IMR-90 (cell line): ENCODE measurements around the gene KIF25. TPM values are rescaled to one million over a fixed set of nuclear protein-coding genes. Genes with fewer than 3 reads are reported as not detected.

ENCODE experiments used
- ATAC-seq: fragments of 200-7000 bp; cut with Tn5 transposase; 2 replicates; pipeline ENCODE4 v1.9.1; 2020; ENCODE audit warnings: low read depth, mild to moderate bottlenecking, moderate library complexity
- BruUV-seq: library from RNA; stranded (reverse); fragments of 400-500 nt; replicated peaks from 2 replicates; lab custom pipeline; 2021; lab: Mats Ljungman, UMichigan
- CTCF ChIA-PET: fragments of 300-600 bp; formaldehyde crosslinking; extraction: SDS; loops from one replicate; lab custom pipeline; 2021; ENCODE audit warnings: antibody characterized with exemption; lab: Yijun Ruan, JAX
- POLR2A ChIA-PET: fragments of 300-600 bp; sonication (Branson Sonifier 250); formaldehyde crosslinking; loops from one replicate; lab custom pipeline; 2022; ENCODE audit warnings: antibody characterized with exemption; ENCODE audit not compliant: unreplicated experiment; lab: Charles Lee
- DNase-seq: peaks from one replicate; pipeline ENCODE4 v3.0.0; 2013
- H2AFZ ChIP-seq: replicated peaks from 2 replicates; pipeline ENCODE3; 2013; ENCODE audit warnings: low read length, mild to moderate bottlenecking; ENCODE audit not compliant: poor library complexity
- H2AK5ac ChIP-seq: 2 replicates; pipeline ENCODE4 v1.6.1; 2013; ENCODE audit warnings: low read depth, low read length, inconsistent platforms
- H2AK9ac ChIP-seq: replicated peaks from 2 replicates; pipeline ENCODE3; 2013; ENCODE audit warnings: mild to moderate bottlenecking, low read depth, low read length, moderate library complexity; ENCODE audit not compliant: poor library complexity
- H2BK120ac ChIP-seq: 2 replicates; pipeline ENCODE4 v1.6.1; 2013; ENCODE audit warnings: low read depth, low read length, inconsistent platforms
- H2BK15ac ChIP-seq: 3 replicates; pipeline ENCODE4 v1.6.1; 2013; ENCODE audit warnings: low read depth, low read length, inconsistent platforms
- H2BK20ac ChIP-seq: 2 replicates; pipeline ENCODE4 v1.6.1; 2013; ENCODE audit warnings: low read depth, mild to moderate bottlenecking, inconsistent platforms, low read length, moderate library complexity
- H2BK5ac ChIP-seq: 2 replicates; pipeline ENCODE4 v1.6.1; 2013; ENCODE audit warnings: mild to moderate bottlenecking, low read depth, low read length, inconsistent platforms; ENCODE audit not compliant: poor library complexity, severe bottlenecking
- H3K14ac ChIP-seq: replicated peaks from 2 replicates; pipeline ENCODE4 v1.6.1; 2013; ENCODE audit warnings: low read depth, low read length, inconsistent platforms
- H3K18ac ChIP-seq: 2 replicates; pipeline ENCODE4 v1.6.1; 2013; ENCODE audit warnings: low read depth, low read length, control low read depth
- H3K23ac ChIP-seq: 2 replicates; pipeline ENCODE4 v1.6.1; 2013; ENCODE audit warnings: low read depth, low read length, inconsistent platforms
- H3K27ac ChIP-seq: 2 replicates; pipeline ENCODE4 v1.5.1; 2013; ENCODE audit warnings: mild to moderate bottlenecking, control low read depth, low read length; ENCODE audit not compliant: insufficient read depth
- H3K27me3 ChIP-seq: 2 replicates; pipeline ENCODE4 v1.6.1; 2013; ENCODE audit warnings: low read length; ENCODE audit not compliant: control insufficient read depth, insufficient read depth
- H3K36me3 ChIP-seq: 2 replicates; pipeline ENCODE4 v1.6.1; 2013; ENCODE audit warnings: low read length, mixed read lengths; ENCODE audit not compliant: control insufficient read depth, insufficient read depth
- H3K4ac ChIP-seq: 2 replicates; pipeline ENCODE4 v1.6.1; 2013; ENCODE audit warnings: low read depth, low read length, inconsistent platforms
- H3K4me1 ChIP-seq: 2 replicates; pipeline ENCODE4 v1.6.1; 2013; ENCODE audit warnings: low read length, mixed read lengths; ENCODE audit not compliant: control insufficient read depth, insufficient read depth
- H3K4me2 ChIP-seq: 2 replicates; pipeline ENCODE4 v1.6.1; 2013; ENCODE audit warnings: low read depth, mild to moderate bottlenecking, control low read depth, low read length, moderate library complexity
- H3K4me3 ChIP-seq: 2 replicates; pipeline ENCODE4 v1.5.1; 2013; ENCODE audit warnings: low read depth, mild to moderate bottlenecking, control low read depth, low read length, moderate library complexity; ENCODE audit not compliant: insufficient read depth
- H3K56ac ChIP-seq: 2 replicates; pipeline ENCODE4 v1.6.1; 2013; ENCODE audit warnings: low read length, inconsistent platforms; ENCODE audit not compliant: insufficient read depth; ENCODE audit errors: extremely low read depth
- H3K79me1 ChIP-seq, 2 experiments: 2 replicates each; pipeline ENCODE4 v1.6.1; 2013; ENCODE audit warnings: low read length in 2 of 2, inconsistent platforms in 1 of 2, low read depth in 1 of 2
- H3K9ac ChIP-seq: 2 replicates; pipeline ENCODE4 v1.6.1; 2013; ENCODE audit warnings: low read depth, low read length, control low read depth
- H3K9me1 ChIP-seq: 2 replicates; pipeline ENCODE4 v1.6.1; 2013; ENCODE audit warnings: low read length, inconsistent platforms; ENCODE audit not compliant: insufficient read depth
- H3K9me3 ChIP-seq: 2 replicates; pipeline ENCODE4 v1.6.1; 2013; ENCODE audit warnings: low read length; ENCODE audit not compliant: control insufficient read depth, insufficient read depth
- H4K20me1 ChIP-seq: 2 replicates; pipeline ENCODE4 v1.6.1; 2013; ENCODE audit warnings: low read length, inconsistent platforms; ENCODE audit not compliant: insufficient read depth
- H4K5ac ChIP-seq: 2 replicates; pipeline ENCODE4 v1.6.1; 2013; ENCODE audit warnings: mild to moderate bottlenecking, low read depth, low read length, control low read depth
- H4K8ac ChIP-seq, 2 experiments: 2 replicates each; pipeline ENCODE4 v1.6.1; 2013; ENCODE audit warnings: low read depth in 2 of 2, low read length in 2 of 2, control low read depth in 1 of 2, inconsistent platforms in 1 of 2
- H4K91ac ChIP-seq: 2 replicates; pipeline ENCODE4 v1.6.1; 2013; ENCODE audit warnings: low read depth, low read length, inconsistent platforms; ENCODE audit not compliant: insufficient read depth
- CEBPB ChIP-seq: IDR thresholded peaks from 2 replicates; pipeline ENCODE4 v1.6.1; 2012; ENCODE audit warnings: low read depth, low read length, improper control_type of control experiment
- CHD1 ChIP-seq: IDR thresholded peaks from 2 replicates; pipeline ENCODE4 v1.6.1; 2012; ENCODE audit warnings: low read depth, low read length, improper control_type of control experiment
- USF2 ChIP-seq: fragments of 150-350 bp; IDR thresholded peaks from 2 replicates; pipeline ENCODE4 v1.6.1; 2017; ENCODE audit warnings: mild to moderate bottlenecking, antibody characterized with exemption, low read length, low read depth
- WGBS, 2 experiments: methylation state at CpG; one replicate each; pipeline versions ENCODE4 v1.1.5 to v1.1.7; 2013; ENCODE audit warnings: missing lambda C conversion rate in 2 of 2; ENCODE audit not compliant: insufficient read length in 1 of 2; ENCODE audit errors: extremely low coverage in 2 of 2; 5-methylcytosine and 5-hydroxymethylcytosine counted together
- dilution Hi-C: fragments of 300-500 bp; cut with HindIII; formaldehyde crosslinking; loops from one replicate; pipeline ENCODE4 v1.14.3; 2018; ENCODE audit warnings: low sequenced_read_pairs; ENCODE audit not compliant: unreplicated experiment
- in situ Hi-C: fragments of 300-500 bp; cut with MboI; formaldehyde crosslinking; loops from 3 replicates; pipeline ENCODE4 v1.14.3; 2019; ENCODE audit warnings: low sequenced_read_pairs, inconsistent platforms, mixed read lengths
- intact Hi-C: fragments of 100-400 bp; cut with micrococcal nuclease; formaldehyde crosslinking; loops from 2 replicates; pipeline ENCODE4 v1.10.0; 2022
- polyA plus RNA-seq, 3 experiments: library from polyadenylated mRNA; depleted of rRNA; stranded (reverse); fragments of >200 nt; gene quantifications; 2 replicates each; pipeline ENCODE4 v1.2.3, GENCODE V29; 2012; ENCODE audit warnings: low replicate concordance in 1 of 3
- total RNA-seq: library from RNA; depleted of rRNA; stranded (reverse); fragments of >200 nt; gene quantifications from 2 replicates; pipeline ENCODE4 v1.2.3, GENCODE V29; 2012

The KIF25 gene
- total and polyA plus RNA-seq, 2 of the 4 experiments (the other 2 are of a cell fraction) = not detected

GRCh38 chr6:168048724-168049025 is 51.2 kb downstream of the KIF25 start:
- H3K23ac ChIP-seq = no peak overlapping the region
- dilution Hi-C loops = no loop called here
- H3K79me1 ChIP-seq = no peaks in the 10 kb centered on the region
- in situ Hi-C loops = no loop called here
- no peaks in the 10 kb centered on the region for H3K9me1 ChIP-seq
- no peak overlapping the region for H3K4ac ChIP-seq
- no peak overlapping the region for H2AK5ac ChIP-seq
- TF ChIP-seq CHD1 (no peak), USF2 (no peak), CEBPB (no peak)
- H2BK120ac ChIP-seq = no peak overlapping the region
- no TSS peak for BruUV-seq
- ATAC-seq (no peak), DNase-seq (no peak)
- H2AFZ ChIP-seq = no peak overlapping the region
- H3K14ac ChIP-seq = no peak overlapping the region
- H4K8ac ChIP-seq = no peak overlapping the region
- H3K18ac ChIP-seq = no peak overlapping the region
- no peak overlapping the region for H3K4me3 ChIP-seq
- H4K20me1 ChIP-seq = no peaks in the 10 kb centered on the region
- CTCF ChIA-PET = no interaction called here
- H2BK5ac ChIP-seq = no peak overlapping the region
- H3K9ac ChIP-seq = no peak overlapping the region
- no peak overlapping the region for H2AK9ac ChIP-seq
- no CpG with 5 or more reads among the region's 10 CpGs for WGBS, 2 experiments
- no peak overlapping the region for H4K91ac ChIP-seq
- H3K36me3 ChIP-seq = no peaks in the 10 kb centered on the region
- no peak overlapping the region for H2BK20ac ChIP-seq
- no peak overlapping the region for H4K5ac ChIP-seq
- intact Hi-C loops = no loop called here
- H3K56ac ChIP-seq = no peak overlapping the region
- no peaks in the 10 kb centered on the region for H3K27me3 ChIP-seq
- no peaks in the 10 kb centered on the region for H3K9me3 ChIP-seq
- H3K27ac ChIP-seq = no peak overlapping the region
- H3K4me1 ChIP-seq = peaks cover 8% of the 10 kb centered on the region; the same call in 1 of the 2 replicates
- no peak overlapping the region for H3K4me2 ChIP-seq
- H2BK15ac ChIP-seq = no peak overlapping the region
- POLR2A ChIA-PET = no interaction called here
